HG03558 (cell line): ENCODE data around the gene PDE4DIP.
"Not testable (repeated sequence)": the region's sequence is repeated elsewhere in the genome, so short reads cannot be mapped to it uniquely, and the experiment has no call there.

ENCODE experiments used
- ATAC-seq: cut with Tn5 transposase; IDR thresholded peaks from one replicate; pipeline ENCODE4 v1.9.1; 2021; ENCODE audit warnings: moderate number of reproducible peaks; ENCODE audit not compliant: unreplicated experiment; ENCODE audit errors: extremely low read depth

The PDE4DIP gene

DNA sequence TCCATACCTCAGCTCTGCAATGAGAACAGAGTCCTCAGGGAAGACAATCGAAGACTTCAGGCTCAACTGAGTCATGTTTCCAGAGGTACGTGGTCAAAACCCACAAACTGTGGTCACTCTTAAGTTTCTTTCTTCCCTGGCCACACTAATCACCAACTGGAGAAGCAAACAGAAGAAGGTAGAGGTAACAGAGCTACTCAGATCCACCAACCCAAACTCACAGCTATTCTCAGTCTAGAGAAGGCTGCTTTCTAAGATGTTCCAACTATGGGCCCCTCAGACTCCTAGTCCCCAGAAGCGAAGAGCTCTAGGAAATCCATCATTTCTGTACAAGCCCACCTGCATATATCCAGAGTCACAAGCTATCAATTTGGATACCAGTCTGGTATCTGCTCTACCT, 174.3 kb downstream of the PDE4DIP start:
- not testable (repeated sequence) for ATAC-seq

DNA sequence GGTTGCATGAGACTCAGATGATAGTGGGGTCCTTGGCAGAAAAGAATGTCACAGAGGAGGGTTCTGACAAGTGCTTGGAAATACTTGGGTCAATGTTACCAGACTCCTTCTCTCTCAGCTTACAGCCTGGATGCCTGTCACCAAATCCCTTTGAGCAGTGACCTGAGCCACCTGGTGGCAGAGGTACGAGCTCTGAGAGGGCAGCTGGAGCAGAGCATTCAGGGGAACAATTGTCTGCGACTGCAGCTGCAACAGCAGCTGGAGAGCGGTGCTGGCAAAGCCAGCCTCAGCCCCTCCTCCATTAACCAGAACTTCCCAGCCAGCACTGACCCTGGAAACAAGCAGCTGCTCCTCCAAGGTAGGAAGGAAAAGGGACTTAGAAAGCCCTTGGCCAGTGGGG, 180.1 kb downstream of the PDE4DIP start:
- ATAC-seq, result not testable (repeated sequence)

DNA sequence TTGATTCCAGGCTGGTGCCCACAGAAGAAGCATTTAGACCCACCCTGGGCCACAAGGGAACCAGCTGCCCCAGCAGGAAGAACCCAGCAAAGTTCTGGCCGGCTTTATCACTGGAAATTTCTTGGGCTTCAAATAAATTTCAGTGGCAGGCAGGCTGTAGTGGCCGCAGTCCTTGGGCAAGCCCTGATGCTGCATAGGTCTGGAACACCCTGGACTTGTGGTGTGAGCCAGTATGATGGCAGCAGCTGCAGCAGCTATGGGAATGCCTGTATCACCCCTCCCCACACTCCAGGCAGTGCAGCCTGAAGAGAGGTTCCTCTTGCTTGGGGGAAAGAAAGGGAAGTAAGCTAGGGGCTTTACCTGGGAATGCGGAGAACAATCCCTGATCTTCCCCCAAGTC, 189.7 kb downstream of the PDE4DIP start:
- not testable (repeated sequence) for ATAC-seq

DNA sequence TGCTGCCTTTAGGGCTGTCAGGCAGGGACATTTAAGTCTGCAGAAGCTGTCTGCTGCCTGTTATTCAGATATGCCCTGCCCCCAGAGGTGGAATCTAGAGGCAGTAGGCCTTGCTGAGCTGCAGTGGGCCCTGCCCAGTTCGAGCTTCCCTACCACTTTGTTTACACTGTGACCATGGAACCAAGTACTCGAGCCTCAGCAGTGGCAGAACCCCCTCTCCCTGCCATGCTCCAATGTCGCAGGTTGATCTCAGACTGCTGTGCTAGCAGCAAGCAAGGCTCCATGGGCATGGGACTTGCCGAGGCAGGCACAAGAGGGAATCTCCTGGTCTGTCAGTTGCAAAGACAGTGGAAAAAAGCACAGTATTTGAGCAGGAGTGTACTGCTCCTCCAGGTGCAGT, 198.8 kb downstream of the PDE4DIP start:
- ATAC-seq, result not testable (repeated sequence)

DNA sequence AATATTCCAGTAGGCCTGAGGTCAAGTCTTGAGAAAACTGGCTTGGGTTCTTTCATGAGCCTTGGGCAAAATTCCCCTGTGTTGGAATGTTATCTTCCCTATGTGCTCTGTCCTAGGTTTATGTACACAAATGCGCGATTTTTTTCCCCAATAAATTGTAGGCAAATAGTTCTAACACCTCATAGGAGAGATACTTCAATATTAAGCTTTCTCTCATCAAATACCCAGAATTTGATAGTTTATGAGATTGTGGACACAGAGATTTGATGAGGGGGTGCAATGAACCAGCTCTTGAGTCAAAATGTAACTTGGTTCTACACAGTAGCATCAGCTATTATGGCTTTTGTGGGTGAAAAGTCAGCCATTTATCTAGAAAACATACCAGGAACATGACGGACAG, 220.4 kb downstream of the PDE4DIP start:
- ATAC-seq, result not testable (repeated sequence)

DNA sequence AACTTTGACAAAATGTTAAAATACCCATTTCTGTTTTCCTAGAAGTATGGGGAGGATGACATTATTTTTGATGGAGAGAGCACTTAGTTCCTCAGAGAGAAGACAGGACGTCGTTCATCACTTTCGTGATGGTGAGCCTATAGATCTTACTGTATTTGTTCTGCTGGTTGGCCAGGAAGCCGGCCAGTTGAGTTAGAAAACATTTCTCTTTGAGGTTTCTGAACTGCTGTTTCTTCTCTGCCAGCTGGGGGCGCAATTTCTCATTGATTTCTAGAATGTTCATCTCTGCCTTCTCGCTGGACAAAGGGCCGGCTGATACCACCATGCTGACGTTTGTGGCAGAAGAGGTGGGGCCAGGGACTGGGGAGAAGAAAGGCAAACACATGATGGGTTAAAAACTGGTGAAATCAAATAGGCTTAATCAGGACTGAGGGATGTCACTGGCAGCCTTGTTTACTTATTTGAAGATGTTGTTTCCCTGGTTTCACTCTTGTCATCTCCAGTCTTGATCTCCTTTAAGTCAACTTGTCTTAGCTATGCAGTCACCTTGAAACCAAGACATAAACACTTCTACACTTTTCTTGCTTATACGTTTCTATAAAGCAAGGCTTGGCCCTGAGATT, 231.4 kb downstream of the PDE4DIP start:
- not testable (repeated sequence) for ATAC-seq
